ENCODE measurements around the gene MAST4.

MAST4 gene

GRCh38 chr5:67100301-67100700 is 504.1 kb downstream of the MAST4 start:
- H3K9me3 ChIP-seq: no peaks in the 10 kb centered on the region
- DNase-seq: no peak
- TF ChIP-seq CTCF (IDR thresholded peaks at IDR 0.05; ENCODE audit: low read depth, low read length): no peak
- H3K36me3 ChIP-seq: no peaks in the 10 kb centered on the region
- H3K4me3 ChIP-seq (ENCODE audit: low read depth, low read length): no peak overlapping the region
- no peaks in the 10 kb centered on the region for H3K27me3 ChIP-seq
- H3K4me1 ChIP-seq: peaks cover 10% of the 10 kb centered on the region

- DNase-seq: no peak
- Histone ChIP-seq H3K4me1 (peaks cover 32% of the 10 kb centered on the region), H3K27me3 (no peaks in the 10 kb centered on the region), H3K4me3 (ENCODE audit: low read depth, low read length) (no peak overlapping the region), H3K9me3 (no peaks in the 10 kb centered on the region), H3K36me3 (no peaks in the 10 kb centered on the region)
- TF ChIP-seq CTCF (IDR thresholded peaks at IDR 0.05; ENCODE audit: low read depth, low read length): no peak
Measured at GRCh38 chr5:67102708-67103107, 506.5 kb downstream of the MAST4 start.

- TF ChIP-seq CTCF (IDR thresholded peaks at IDR 0.05; ENCODE audit: low read depth, low read length): no peak
- Histone ChIP-seq H3K36me3 (no peaks in the 10 kb centered on the region), H3K4me3 (ENCODE audit: low read depth, low read length) (no peak overlapping the region), H3K4me1 (peaks cover 31% of the 10 kb centered on the region), H3K27me3 (no peaks in the 10 kb centered on the region), H3K9me3 (no peaks in the 10 kb centered on the region)
- DNase-seq: no peak
Measured at GRCh38 chr5:67104859-67105258, 508.7 kb downstream of the MAST4 start.

GRCh38 chr5:67105270-67105669 is 509.1 kb downstream of the MAST4 start:
- no peak for TF ChIP-seq CTCF (IDR thresholded peaks at IDR 0.05; ENCODE audit: low read depth, low read length)
- H3K36me3 ChIP-seq: no peaks in the 10 kb centered on the region
- H3K4me1 ChIP-seq: peaks cover 35% of the 10 kb centered on the region
- DNase-seq: no peak
- H3K4me3 ChIP-seq (ENCODE audit: low read depth, low read length): no peak overlapping the region
- no peaks in the 10 kb centered on the region for H3K9me3 ChIP-seq
- no peaks in the 10 kb centered on the region for H3K27me3 ChIP-seq

GRCh38 chr5:67106626-67107342 is 510.6 kb downstream of the MAST4 start:
- Histone ChIP-seq H3K36me3 (no peaks in the 10 kb centered on the region), H3K4me1 (peaks cover 37% of the 10 kb centered on the region), H3K4me3 (ENCODE audit: low read depth, low read length) (no peak overlapping the region), H3K9me3 (no peaks in the 10 kb centered on the region), H3K27me3 (no peaks in the 10 kb centered on the region)
- peak; percentile 5; the same call in 1 of the 2 replicates for TF ChIP-seq CTCF (IDR thresholded peaks at IDR 0.05; ENCODE audit: low read depth, low read length)
- DNase-seq: no peak

GRCh38 chr5:67111779-67112178 is 515.6 kb downstream of the MAST4 start:
- Histone ChIP-seq H3K4me1 (peaks cover 19% of the 10 kb centered on the region), H3K9me3 (no peaks in the 10 kb centered on the region), H3K36me3 (no peaks in the 10 kb centered on the region), H3K4me3 (ENCODE audit: low read depth, low read length) (no peak overlapping the region), H3K27me3 (no peaks in the 10 kb centered on the region)
- TF ChIP-seq CTCF (IDR thresholded peaks at IDR 0.05; ENCODE audit: low read depth, low read length): no peak
- DNase-seq: no peak

Data from BE2C (cell line).